Adrenal gland (tissue), 12 donors: ENCODE measurements around the gene VRK1. TPM values are rescaled to one million over a fixed set of nuclear protein-coding genes. Genes with fewer than 3 reads are reported as not detected.

Source experiments
- DNase-seq, 7 donors: peaks; one replicate each; pipeline ENCODE4 v3.0.0-alpha.2; 2019 to 2020
- H3K27ac ChIP-seq, 5 donors: fragments of 200-600 bp; sonication (generic) in 4 of 5; 1 replicate in 3 of 5; 2 replicates in 2 of 5; pipeline versions ENCODE4 v1.5.1 to v1.8.0; 2016 to 2020; ENCODE audit warnings: mild to moderate bottlenecking in 1 of 5
- H3K27me3 ChIP-seq: fragments of 200-600 bp; 2 replicates; pipeline ENCODE4 v1.8.0; 2021
- H3K36me3 ChIP-seq, 2 donors: fragments of 200-600 bp; replicated peaks in 1 of 2; 1 replicate in 1 of 2; 2 replicates in 1 of 2; pipeline versions ENCODE4 v1.5.1 to v1.8.0; 2018 to 2022
- H3K4me1 ChIP-seq, 2 donors: fragments of 200-600 bp; replicated peaks in 1 of 2; 1 replicate in 1 of 2; 2 replicates in 1 of 2; pipeline versions ENCODE4 v1.5.1 to v1.8.0; 2018 to 2021
- H3K4me3 ChIP-seq, 4 donors: fragments of 200-600 bp; sonication (generic) in 3 of 4; one replicate each; pipeline ENCODE4 v1.5.1; 2016 to 2018
- H3K9me3 ChIP-seq, 3 donors: fragments of 200-600 bp; sonication (generic) in 1 of 3; replicated peaks in 1 of 3; 1 replicate in 2 of 3; 2 replicates in 1 of 3; pipeline versions ENCODE4 v1.5.1 to v1.8.0; 2016 to 2021
- CTCF ChIP-seq, 6 experiments: fragments of 450-650 bp in 4 of 6; fragments of 200-600 bp in 2 of 6; sonication (generic) in 1 of 6; IDR thresholded peaks; 1 replicate in 5 of 6; 2 replicates in 1 of 6; pipeline versions ENCODE4 v1.5.1 to v1.8.0; 2016 to 2021; ENCODE audit warnings: antibody characterized with exemption in 6 of 6, mild to moderate bottlenecking in 2 of 6, moderate library complexity in 1 of 6
- POLR2A ChIP-seq, 2 donors: fragments of 450-650 bp; IDR thresholded peaks; one replicate each; pipeline ENCODE4 v1.6.1; 2017; ENCODE audit warnings: antibody characterized with exemption in 2 of 2, mild to moderate bottlenecking in 2 of 2, moderate library complexity in 1 of 2
- WGBS, 4 donors: extraction: QIAGEN DNeasy Blood & Tissue Kit in 2 of 4; methylation state at CpG; one replicate each; pipeline versions ENCODE4 v1.1.5 to v1.1.7; 2013 to 2017; 5-methylcytosine and 5-hydroxymethylcytosine counted together
- intact Hi-C, 2 donors: fragments of 100-400 bp; cut with DNase I; formaldehyde crosslinking; loops; one replicate each; pipeline versions ENCODE4 v1.14.1 to v1.15.0; 2022 to 2023
- polyA plus RNA-seq, 3 donors: library from polyadenylated mRNA; stranded (reverse); fragments of 200-250 nt in 2 of 3; fragments of 350-450 nt in 1 of 3; fragmentation: Illumina TruSeq in 1 of 3; extraction: RNeasy Lipid Tissue Mini Kit (QIAGEN cat#74804) in 1 of 3; gene quantifications; one replicate each; pipeline ENCODE4 v1.2.3, GENCODE V29; 2013 to 2014
- total RNA-seq, 9 donors: library from RNA; depleted of rRNA in 4 of 9; stranded (reverse); fragments of >200 nt in 4 of 9; fragments of 120-200 nt in 1 of 9; fragmentation: NEBNext Ultra II Directional in 1 of 9; extraction: Animal tissue kit (Norgen Biotek cat#: 25700) in 1 of 9; gene quantifications; one replicate each; pipeline versions ENCODE4 v1.1.0 to v1.2.4, GENCODE V29; 2013 to 2023
- donor health status: healthy with polysubstance abuse.
- donor health status: Bipolar disorder and iron deficiency.
- donor health status: DM: yes; HTN: yes; CAD: no.
- donor health status: DM: no; HTN: no; CAD: no.
- donor health status: DM: no; HTN: no; CAD: no.
- donor health status: DM: yes; HTN: yes; CAD: no.

The VRK1 gene
- total and polyA plus RNA-seq, 12 donors = 2.9 to 25.5 (median 7.0) TPM

- intact Hi-C loops = no loop called here
- H3K4me1 ChIP-seq = no peaks in the 10 kb centered on the region
- no peak overlapping the region for H3K4me3 ChIP-seq
- no peak for TF ChIP-seq CTCF (IDR thresholded peaks at IDR 0.05)
- TF ChIP-seq POLR2A (IDR thresholded peaks at IDR 0.05) = no peak
- no peaks in the 10 kb centered on the region for H3K9me3 ChIP-seq
- no peaks in the 10 kb centered on the region for H3K27me3 ChIP-seq
- no peaks in the 10 kb centered on the region for H3K36me3 ChIP-seq
- DNase-seq = peak in 1 of 7 donors; percentile 53
- 18 to 30% (median 28%) methylated on average over 5 to 6 of the region's 6 CpGs for WGBS, 4 donors
- no peak overlapping the region for H3K27ac ChIP-seq
These were observed 114.4 kb downstream of the VRK1 start for GRCh38 chr14:96911499-96912149.

GRCh38 chr14:96914571-96915128 lies 117.5 kb downstream of the VRK1 start:
- 70 to 87% (median 82%) methylated on average over 5 of the region's 5 CpGs for WGBS, 4 donors
- no peaks in the 10 kb centered on the region for H3K9me3 ChIP-seq
- intact Hi-C loops = no loop called here
- H3K27me3 ChIP-seq = no peaks in the 10 kb centered on the region
- DNase-seq = no peak
- TF ChIP-seq POLR2A (IDR thresholded peaks at IDR 0.05) (no peak), CTCF (IDR thresholded peaks at IDR 0.05) (no peak)
- no peak overlapping the region for H3K27ac ChIP-seq
- H3K4me3 ChIP-seq = no peak overlapping the region
- no peaks in the 10 kb centered on the region for H3K36me3 ChIP-seq
- no peaks in the 10 kb centered on the region for H3K4me1 ChIP-seq

GRCh38 chr14:96915478-96915877 lies 118.3 kb downstream of the VRK1 start:
- TF ChIP-seq CTCF (IDR thresholded peaks at IDR 0.05) = no peak
- TF ChIP-seq POLR2A (IDR thresholded peaks at IDR 0.05) = no peak
- intact Hi-C loops = no loop called here
- H3K4me3 ChIP-seq = no peak overlapping the region
- no peak overlapping the region for H3K27ac ChIP-seq
- no peaks in the 10 kb centered on the region for H3K36me3 ChIP-seq
- no peak for DNase-seq
- no peaks in the 10 kb centered on the region for H3K9me3 ChIP-seq
- H3K4me1 ChIP-seq = no peaks in the 10 kb centered on the region
- 92 to 95% (median 94%) methylated on average over 4 of the region's 4 CpGs for WGBS, 4 donors
- no peaks in the 10 kb centered on the region for H3K27me3 ChIP-seq

GRCh38 chr14:96916751-96917150 lies 119.6 kb downstream of the VRK1 start:
- TF ChIP-seq POLR2A (IDR thresholded peaks at IDR 0.05) = no peak
- 92 to 100% (median 97%) methylated on average over 1 of the region's 1 CpG for WGBS, 4 donors
- Histone ChIP-seq H3K9me3 (no peaks in the 10 kb centered on the region), H3K4me1 (no peaks in the 10 kb centered on the region), H3K27me3 (no peaks in the 10 kb centered on the region), H3K4me3 (no peak overlapping the region), H3K27ac (no peak overlapping the region), H3K36me3 (no peaks in the 10 kb centered on the region)
- no peak for DNase-seq
- intact Hi-C loops = no loop called here
